LNCaP clone FGC (cell line): ENCODE measurements around the gene ADAM22.

ENCODE experiments used
- DNase-seq: peaks from one replicate; pipeline ENCODE4 v3.0.0-alpha.2; 2011; ENCODE audit warnings: low read depth
- H3K4me3 ChIP-seq: 2 replicates; pipeline ENCODE4 v1.5.1; 2011; ENCODE audit warnings: mild to moderate bottlenecking, low read depth, low read length, control low read depth
- CTCF ChIP-seq: IDR thresholded peaks from 2 replicates; pipeline ENCODE4 v1.5.1; 2012; ENCODE audit warnings: mild to moderate bottlenecking; ENCODE audit not compliant: control insufficient read depth, insufficient read depth; ENCODE audit errors: extremely low read depth

ADAM22 gene

GRCh38 chr7:88239852-88240251 is 305.8 kb downstream of the ADAM22 start:
- no peak for TF ChIP-seq CTCF
- DNase-seq, result no peak
- H3K4me3 ChIP-seq, result no peak overlapping the region

GRCh38 chr7:88243345-88243909 is 309.4 kb downstream of the ADAM22 start:
- TF ChIP-seq CTCF, result peak; percentile 90
- no peak overlapping the region for H3K4me3 ChIP-seq
- DNase-seq, result peak; percentile 58

GRCh38 chr7:88244258-88244657 is 310.2 kb downstream of the ADAM22 start:
- H3K4me3 ChIP-seq, result no peak overlapping the region
- no peak for DNase-seq
- TF ChIP-seq CTCF, result no peak
